WTC11 (cell line): ENCODE measurements around the gene ATP6V0D1. TPM values are rescaled to one million over a fixed set of nuclear protein-coding genes. Genes with fewer than 3 reads are reported as not detected.

Source experiments
- ATAC-seq: fragments of 200-7000 bp; cut with Tn5 transposase; 2 replicates; pipeline ENCODE4 v1.10.0; 2021; ENCODE audit warnings: mild to moderate bottlenecking, moderate library complexity
- CTCF ChIA-PET: fragments of 300-600 bp; sonication (Branson Sonifier 250); formaldehyde crosslinking; loops from one replicate; lab custom pipeline; 2021; ENCODE audit warnings: antibody characterized with exemption; lab: Charles Lee
- POLR2A ChIA-PET: fragments of 350-600 bp; sonication (Branson Sonifier 250); formaldehyde crosslinking; loops from one replicate; lab custom pipeline; 2021; ENCODE audit warnings: antibody characterized with exemption; lab: Charles Lee
- DNase-seq: peaks from one replicate; pipeline ENCODE4 v3.0.0; 2021; ENCODE audit warnings: low spot score
- H3K27ac Mint-ChIP-seq: 2 replicates; pipeline ENCODE4 v1.8.0; 2021; ENCODE audit warnings: mixed read lengths
- H3K27me3 Mint-ChIP-seq: 2 replicates; pipeline ENCODE4 v1.8.0; 2021; ENCODE audit warnings: low read depth, mild to moderate bottlenecking, moderate library complexity, mixed read lengths
- H3K36me3 Mint-ChIP-seq: 2 replicates; pipeline ENCODE4 v1.8.0; 2021; ENCODE audit warnings: mixed read lengths
- H3K4me1 Mint-ChIP-seq: 2 replicates; pipeline ENCODE4 v1.8.0; 2022; ENCODE audit warnings: mixed read lengths
- H3K4me3 Mint-ChIP-seq: 2 replicates; pipeline ENCODE4 v1.8.0; 2021; ENCODE audit warnings: mild to moderate bottlenecking, moderate library complexity, mixed read lengths
- H3K9me3 Mint-ChIP-seq: 2 replicates; pipeline ENCODE4 v1.8.0; 2021; ENCODE audit warnings: mixed read lengths
- ATF6 ChIP-seq: sonication (generic); formaldehyde crosslinking; IDR thresholded peaks from 2 replicates; pipeline ENCODE4 v1.8.1; 2023; ENCODE audit warnings: mild to moderate bottlenecking, missing genetic modification reagents
- CREB1 ChIP-seq: sonication (generic); formaldehyde crosslinking; IDR thresholded peaks from 2 replicates; pipeline ENCODE4 v1.8.0; 2023; ENCODE audit warnings: mild to moderate bottlenecking, missing genetic modification reagents
- CREM ChIP-seq: sonication (generic); formaldehyde crosslinking; IDR thresholded peaks from 2 replicates; pipeline ENCODE4 v1.8.1; 2022; ENCODE audit warnings: mild to moderate bottlenecking, missing genetic modification reagents, moderate library complexity
- GRHL2 ChIP-seq: fragments of 250-450 bp; sonication (Bioruptor Pico); IDR thresholded peaks from 2 replicates; pipeline ENCODE4 v1.8.0; 2022; ENCODE audit warnings: mild to moderate bottlenecking, moderate library complexity; ENCODE audit not compliant: insufficient replicate concordance, severe bottlenecking
- IRF1 ChIP-seq: sonication (generic); formaldehyde crosslinking; IDR thresholded peaks from 2 replicates; pipeline ENCODE4 v1.8.0; 2023; ENCODE audit warnings: missing genetic modification reagents
- NR3C1 ChIP-seq: sonication (generic); formaldehyde crosslinking; conservative IDR thresholded peaks from 2 replicates; pipeline ENCODE4 v1.8.1; 2023; ENCODE audit warnings: low read depth, mild to moderate bottlenecking, missing genetic modification reagents
- SMAD4 ChIP-seq: sonication (generic); formaldehyde crosslinking; IDR thresholded peaks from 2 replicates; pipeline ENCODE4 v1.8.0; 2022; ENCODE audit warnings: mild to moderate bottlenecking, missing genetic modification reagents
- TEAD1 ChIP-seq: sonication (generic); formaldehyde crosslinking; IDR thresholded peaks from 2 replicates; pipeline ENCODE4 v1.8.0; 2022; ENCODE audit warnings: mild to moderate bottlenecking, missing genetic modification reagents
- ZNF121 ChIP-seq: sonication (generic); formaldehyde crosslinking; IDR thresholded peaks from 2 replicates; pipeline ENCODE4 v1.8.0; 2023; ENCODE audit warnings: missing genetic modification reagents
- total RNA-seq: library from RNA; stranded (reverse); gene quantifications from 3 replicates; pipeline ENCODE4 v1.2.3, GENCODE V29; 2021
- TF ChIP-seq, protein P1 (sequence below): sonication (generic); formaldehyde crosslinking; IDR thresholded peaks from 2 replicates; pipeline ENCODE4 v1.8.1; 2023; ENCODE audit warnings: mild to moderate bottlenecking, moderate library complexity, missing genetic modification reagents
- TF ChIP-seq, protein P2 (sequence below): sonication (generic); formaldehyde crosslinking; IDR thresholded peaks from 2 replicates; pipeline ENCODE4 v1.8.1; 2022; ENCODE audit warnings: low read depth, missing genetic modification reagents, borderline replicate concordance

ATP6V0D1 gene
- total RNA-seq, 1 experiment from 2014 or later, result 44.1 TPM

DNA sequence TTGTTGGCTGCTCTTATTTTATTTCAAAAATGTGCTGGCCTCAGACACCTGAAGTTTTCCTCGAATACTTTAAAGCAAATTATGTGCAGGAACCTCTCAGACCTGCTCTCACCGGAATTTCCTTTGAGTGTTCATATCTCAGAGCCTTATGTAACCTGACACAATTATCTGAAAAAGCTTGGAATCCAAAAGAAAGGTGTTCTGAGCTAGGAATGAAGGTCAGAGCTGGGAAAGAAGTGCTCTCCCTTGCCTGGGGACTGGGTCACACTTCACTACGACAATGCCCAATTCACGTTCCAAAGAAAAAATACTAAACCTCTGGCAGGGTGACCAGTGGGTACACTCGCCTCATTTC lies 56.7 kb downstream of the ATP6V0D1 start (continued):
- TF ChIP-seq CREM (no peak), NR3C1 (CRISPR knock-in tag) (no peak), TEAD1 (CRISPR knock-in tag) (no peak), GRHL2 (CRISPR knock-in tag) (no peak), ZNF121 (CRISPR knock-in tag) (no peak), IRF1 (CRISPR knock-in tag) (no peak), CREB1 (CRISPR knock-in tag) (no peak)

- CTCF ChIA-PET, result interaction anchor here (0.6 to 10.4 kb wide), 12 partner anchors 7 to 288 kb away, joined by 3 to 234 read pairs (median 7); partner anchors contain the start of genes ATP6V0D1, TPPP3 and ZDHHC1
- peak overlapping the region; percentile 97 for H3K27ac Mint-ChIP-seq
- POLR2A ChIA-PET, result interaction anchor here (0.6 to 1.0 kb wide), 2 partner anchors 26 to 57 kb away, joined by 3 to 4 read pairs; partner anchors contain the start of gene ATP6V0D1
- H3K4me1 Mint-ChIP-seq, result peaks cover 79% of the 10 kb centered on the region
- peak; percentile 30 for ATAC-seq
- peaks cover 5% of the 10 kb centered on the region for H3K9me3 Mint-ChIP-seq
- peak overlapping the region; percentile 51 for H3K4me3 Mint-ChIP-seq
- peak; percentile 66 for DNase-seq
- TF ChIP-seq SMAD4, result no peak
- no peaks in the 10 kb centered on the region for H3K36me3 Mint-ChIP-seq
- H3K27me3 Mint-ChIP-seq, result peaks cover 6% of the 10 kb centered on the region
These were observed 57.2 kb downstream of the ATP6V0D1 start for GRCh38 chr16:67423611-67424260.

DNA sequence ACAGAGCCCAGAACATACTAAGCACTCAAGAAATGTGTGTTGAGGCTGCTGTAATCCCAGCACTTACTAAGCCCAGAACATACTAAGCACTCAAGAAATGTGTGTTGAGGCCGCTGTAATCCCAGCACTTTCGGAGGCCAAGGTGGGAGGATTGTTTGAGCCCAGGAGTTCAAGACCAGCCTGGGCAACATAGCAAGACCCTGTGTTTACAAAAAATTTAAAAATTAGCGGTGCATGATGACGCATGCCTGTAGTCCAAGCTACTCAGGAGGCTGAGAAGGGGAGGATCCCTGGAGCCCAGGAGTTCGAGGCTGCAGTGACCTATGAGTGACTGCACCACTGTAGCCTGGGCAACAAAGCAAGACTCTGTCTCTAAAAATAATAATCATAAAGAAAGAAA lies 57.9 kb downstream of the ATP6V0D1 start:
- ChIA-PET POLR2A (no interaction called here), CTCF (interaction anchor here (0.8 to 10.4 kb wide), 5 partner anchors 24 to 163 kb away, joined by 3 to 234 read pairs (median 48); no protein-coding TSS in a partner anchor)
- peak overlapping the region; percentile 89; the same call in 1 of the 2 replicates for H3K27ac Mint-ChIP-seq

GRCh38 chr16:67421030-67421429 lies 59.9 kb downstream of the ATP6V0D1 start:
- ATAC-seq (no peak; the same call in 1 of the 2 replicates), DNase-seq (no peak)
- Mint-ChIP-seq H3K9me3 (peaks cover 5% of the 10 kb centered on the region), H3K4me1 (peaks cover 61% of the 10 kb centered on the region), H3K27ac (peak overlapping the region; percentile 49), H3K4me3 (no peak overlapping the region), H3K36me3 (no peaks in the 10 kb centered on the region), H3K27me3 (peaks cover 11% of the 10 kb centered on the region)
- ChIA-PET POLR2A (interaction anchor here (0.5 kb wide), 1 partner anchor 154 kb away, joined by 3 read pairs; no protein-coding TSS in a partner anchor), CTCF (interaction anchor here (0.6 to 10.4 kb wide), 16 partner anchors 7 to 249 kb away, joined by 3 to 234 read pairs (median 5); partner anchors contain the start of genes ATP6V0D1, HSD11B2, KCTD19 and LRRC36)
- TF ChIP-seq ATF6, result no peak

More for the DNA sequence above, 57.9 kb downstream of the ATP6V0D1 start:
- no peaks in the 10 kb centered on the region for H3K36me3 Mint-ChIP-seq
- ATAC-seq (no peak), DNase-seq (no peak)
- peaks cover 74% of the 10 kb centered on the region for H3K4me1 Mint-ChIP-seq
- TF ChIP-seq, protein P1, sequence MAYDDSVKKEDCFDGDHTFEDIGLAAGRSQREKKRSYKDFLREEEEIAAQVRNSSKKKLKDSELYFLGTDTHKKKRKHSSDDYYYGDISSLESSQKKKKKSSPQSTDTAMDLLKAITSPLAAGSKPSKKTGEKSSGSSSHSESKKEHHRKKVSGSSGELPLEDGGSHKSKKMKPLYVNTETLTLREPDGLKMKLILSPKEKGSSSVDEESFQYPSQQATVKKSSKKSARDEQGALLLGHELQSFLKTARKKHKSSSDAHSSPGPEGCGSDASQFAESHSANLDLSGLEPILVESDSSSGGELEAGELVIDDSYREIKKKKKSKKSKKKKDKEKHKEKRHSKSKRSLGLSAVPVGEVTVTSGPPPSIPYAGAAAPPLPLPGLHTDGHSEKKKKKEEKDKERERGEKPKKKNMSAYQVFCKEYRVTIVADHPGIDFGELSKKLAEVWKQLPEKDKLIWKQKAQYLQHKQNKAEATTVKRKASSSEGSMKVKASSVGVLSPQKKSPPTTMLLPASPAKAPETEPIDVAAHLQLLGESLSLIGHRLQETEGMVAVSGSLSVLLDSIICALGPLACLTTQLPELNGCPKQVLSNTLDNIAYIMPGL, result no peak
- peak; percentile 97 for TF ChIP-seq ZNF121 (CRISPR knock-in tag)
- TF ChIP-seq, protein P2, sequence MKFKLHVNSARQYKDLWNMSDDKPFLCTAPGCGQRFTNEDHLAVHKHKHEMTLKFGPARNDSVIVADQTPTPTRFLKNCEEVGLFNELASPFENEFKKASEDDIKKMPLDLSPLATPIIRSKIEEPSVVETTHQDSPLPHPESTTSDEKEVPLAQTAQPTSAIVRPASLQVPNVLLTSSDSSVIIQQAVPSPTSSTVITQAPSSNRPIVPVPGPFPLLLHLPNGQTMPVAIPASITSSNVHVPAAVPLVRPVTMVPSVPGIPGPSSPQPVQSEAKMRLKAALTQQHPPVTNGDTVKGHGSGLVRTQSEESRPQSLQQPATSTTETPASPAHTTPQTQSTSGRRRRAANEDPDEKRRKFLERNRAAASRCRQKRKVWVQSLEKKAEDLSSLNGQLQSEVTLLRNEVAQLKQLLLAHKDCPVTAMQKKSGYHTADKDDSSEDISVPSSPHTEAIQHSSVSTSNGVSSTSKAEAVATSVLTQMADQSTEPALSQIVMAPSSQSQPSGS, result no peak
- no peak overlapping the region for H3K4me3 Mint-ChIP-seq
- peaks cover 5% of the 10 kb centered on the region for H3K9me3 Mint-ChIP-seq
- H3K27me3 Mint-ChIP-seq, result peaks cover 6% of the 10 kb centered on the region
